ENCODE measurements around the gene PITPNC1.
"Not testable (repeated sequence)": the region's sequence is repeated elsewhere in the genome, so short reads cannot be mapped to it uniquely, and the experiment has no call there.

The PITPNC1 gene

DNA sequence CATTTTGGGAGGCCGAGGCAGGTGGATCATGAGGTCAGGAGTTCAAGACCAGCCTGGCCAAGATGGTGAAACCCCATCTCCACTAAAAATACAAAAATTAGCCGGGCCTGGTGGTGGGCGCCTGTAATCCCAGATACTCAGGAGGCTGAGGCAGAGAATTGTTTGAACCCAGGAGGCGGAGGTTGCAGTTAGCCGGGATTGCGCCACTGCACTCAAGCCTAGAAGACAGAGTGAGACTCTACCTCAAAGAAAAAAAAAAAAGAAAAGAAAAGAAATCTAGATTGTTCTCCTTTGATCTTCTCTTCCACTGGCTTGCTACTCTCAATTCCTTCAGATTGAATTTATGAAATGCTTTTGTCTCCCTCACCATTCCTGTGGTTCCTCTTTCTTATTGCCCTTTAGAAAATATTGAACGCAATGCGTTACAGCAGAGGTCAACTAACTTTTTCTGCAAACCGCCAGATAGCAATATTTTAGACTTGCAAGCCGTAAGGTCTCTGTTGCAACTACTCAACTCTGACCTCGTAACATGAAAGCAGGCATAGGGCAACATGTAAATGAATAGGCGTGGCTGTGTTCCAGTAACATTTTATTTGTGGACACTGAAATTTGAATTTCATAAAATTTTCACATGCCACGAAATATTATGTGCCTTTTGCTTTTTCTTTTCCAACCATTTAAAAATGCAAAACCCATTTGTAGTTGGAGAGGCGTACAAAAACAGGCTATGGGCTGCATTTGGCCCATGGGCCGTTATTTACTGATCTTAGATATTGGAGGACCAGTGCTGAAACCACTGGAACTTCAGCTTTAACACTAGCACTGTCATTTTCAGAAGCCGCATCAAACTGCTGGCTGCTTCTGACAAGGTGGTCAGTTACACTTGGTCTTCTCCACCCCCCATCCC is 24.8 kb downstream of the PITPNC1 start:
- no peak for DNase-seq

DNA sequence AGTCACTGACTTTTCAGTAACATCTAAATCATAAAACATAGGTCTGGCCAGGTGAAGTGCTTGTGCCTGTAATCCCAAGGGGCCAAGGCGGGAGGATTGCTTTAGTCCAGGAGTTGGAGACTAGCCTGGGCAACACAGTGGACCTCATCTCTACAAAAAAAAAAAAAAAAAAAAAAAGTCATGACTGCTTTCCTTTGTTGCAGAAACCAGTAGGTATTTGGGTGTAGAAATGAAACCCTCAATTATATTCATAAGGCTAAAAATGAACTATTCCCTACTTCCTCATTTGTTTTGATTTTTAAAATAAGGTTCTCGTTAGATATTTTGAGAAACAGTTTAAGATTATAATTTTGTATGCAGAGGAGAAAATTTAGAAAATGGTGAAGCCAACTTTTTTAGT is 26.0 kb downstream of the PITPNC1 start:
- no peak for DNase-seq

DNA sequence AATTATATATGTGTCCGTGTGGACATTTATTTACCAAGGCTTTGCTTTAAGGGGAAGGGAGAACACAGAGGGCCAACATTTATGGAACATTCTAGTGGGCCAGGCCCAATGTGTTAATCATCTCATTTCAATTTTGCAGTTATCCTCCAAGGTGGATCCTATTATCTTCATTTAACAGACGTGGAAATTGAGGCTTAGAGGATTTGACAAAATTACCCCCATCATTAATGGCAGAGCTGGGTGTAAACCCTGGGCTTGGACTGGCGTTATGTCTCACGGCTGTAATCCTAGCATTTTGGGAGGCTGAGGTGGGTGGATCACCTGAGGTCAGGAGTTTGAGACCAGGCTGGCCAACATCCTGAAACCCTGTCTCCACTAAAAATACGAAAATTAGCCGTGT is 26.4 kb downstream of the PITPNC1 start:
- DNase-seq, result no peak

DNA sequence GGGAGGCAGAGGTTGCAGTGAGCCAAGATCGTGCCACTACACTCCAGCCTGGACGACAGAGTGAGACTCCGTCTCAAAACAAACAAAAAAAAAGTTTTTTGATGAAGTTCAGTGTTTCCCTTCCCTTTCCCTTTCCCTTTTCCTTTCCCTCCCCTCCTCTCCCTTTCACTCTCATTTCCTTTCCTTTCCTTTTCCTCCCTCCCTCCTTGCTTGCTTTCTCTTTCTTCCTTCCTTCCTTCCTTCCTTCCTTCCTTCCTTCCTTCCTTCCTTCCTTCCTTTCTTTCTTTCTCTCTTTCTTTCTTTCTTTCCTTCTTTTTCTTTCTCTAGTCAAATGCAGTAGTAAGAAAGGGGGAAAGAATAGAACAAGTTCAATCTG is 31.4 kb downstream of the PITPNC1 start:
- not testable (repeated sequence) for DNase-seq

DNA sequence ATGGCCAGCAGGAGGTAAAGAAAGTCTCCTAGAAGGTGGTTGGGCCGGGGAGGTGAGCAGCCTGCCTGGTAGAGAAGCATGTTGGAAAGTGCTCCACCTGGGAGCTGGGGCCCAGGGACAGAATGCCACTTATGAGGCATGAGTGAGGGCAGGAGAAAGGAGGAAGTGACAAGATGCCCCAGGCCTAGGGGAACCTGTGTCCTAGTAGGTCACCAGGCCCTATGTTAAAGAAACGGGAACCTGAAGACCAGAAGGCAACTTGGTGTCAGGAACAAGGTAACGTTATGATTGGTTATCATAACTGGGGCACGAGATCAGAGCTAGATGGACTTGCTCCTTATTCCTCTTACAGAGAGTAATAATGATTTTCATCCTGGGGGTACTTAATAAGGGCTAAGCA is 34.3 kb downstream of the PITPNC1 start:
- no peak for DNase-seq

DNA sequence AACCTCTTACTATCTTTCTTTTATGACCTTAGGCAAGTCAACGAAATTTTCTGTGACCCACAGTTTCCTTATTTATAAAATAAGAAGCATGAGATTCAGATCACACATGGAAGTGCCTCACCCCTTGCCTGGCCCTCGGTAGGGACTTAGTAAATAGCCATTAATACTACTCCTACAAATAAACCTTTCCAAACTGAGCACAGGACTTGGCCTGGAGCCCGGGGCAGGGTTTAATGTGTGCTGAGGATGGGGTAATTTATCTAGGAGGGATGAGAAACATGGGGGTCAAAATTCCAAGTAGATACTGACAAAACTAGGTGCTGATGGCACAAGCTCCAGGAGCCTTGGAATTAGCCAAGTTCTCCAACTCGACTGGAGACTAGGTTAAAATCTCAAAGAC is 35.0 kb downstream of the PITPNC1 start:
- DNase-seq, result no peak

DNA sequence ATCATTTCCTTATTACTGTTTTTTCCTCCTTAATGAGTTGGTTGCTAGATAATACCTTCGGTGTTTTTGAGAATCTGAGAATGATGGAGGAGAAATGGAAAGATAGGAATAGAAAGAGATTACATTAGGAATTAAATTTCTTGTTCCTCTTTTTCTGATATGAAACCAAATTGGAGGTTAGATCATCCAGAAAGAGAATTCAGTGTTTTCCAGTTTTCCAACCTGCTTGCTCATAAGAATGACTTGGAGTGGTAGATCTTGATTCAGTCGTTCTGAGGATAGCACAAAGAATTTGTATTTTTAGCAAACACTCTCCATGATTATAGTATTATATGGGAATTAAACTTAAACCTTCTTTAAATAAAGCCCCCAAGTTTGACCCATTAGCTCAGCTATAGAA is 35.9 kb downstream of the PITPNC1 start:
- DNase-seq, result no peak

DNA sequence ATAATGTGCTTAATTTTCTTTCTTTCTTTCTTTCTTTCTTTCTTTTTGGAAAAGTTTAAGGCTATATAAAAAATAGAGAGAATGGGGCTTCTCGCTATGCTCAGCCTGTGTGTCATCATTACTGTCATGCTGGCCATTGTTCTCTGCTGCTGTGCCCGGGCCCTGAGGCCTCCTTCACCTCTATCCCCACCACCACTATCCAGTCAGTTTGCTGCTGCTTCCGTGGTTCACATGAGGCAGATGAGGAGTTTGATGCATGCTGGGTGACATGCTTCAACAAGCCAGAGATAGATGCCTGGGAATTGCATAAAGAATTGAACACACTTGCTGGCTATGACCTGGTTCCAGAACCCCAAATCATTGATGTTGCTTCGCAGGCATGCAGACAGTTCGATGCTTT is 36.3 kb downstream of the PITPNC1 start:
- DNase-seq, result no peak

DNA sequence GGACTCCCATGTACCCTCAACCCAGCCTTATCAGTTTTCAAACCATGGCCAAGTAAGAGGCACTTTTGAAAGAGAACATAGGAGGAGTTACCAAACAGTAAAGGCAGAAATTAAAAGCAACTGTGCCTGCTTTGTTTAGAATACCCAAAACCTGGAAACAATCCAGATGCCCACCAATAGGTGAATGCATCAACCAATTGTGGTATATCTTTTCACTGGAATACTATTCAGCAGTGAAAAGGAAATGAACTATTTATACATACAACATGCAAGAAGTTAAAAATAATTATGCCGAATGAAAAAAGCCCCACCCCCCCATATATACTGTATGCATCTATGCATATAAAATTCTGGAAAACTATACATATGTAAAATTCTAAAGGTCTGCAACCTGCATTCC is 37.0 kb downstream of the PITPNC1 start:
- no peak for DNase-seq

DNA sequence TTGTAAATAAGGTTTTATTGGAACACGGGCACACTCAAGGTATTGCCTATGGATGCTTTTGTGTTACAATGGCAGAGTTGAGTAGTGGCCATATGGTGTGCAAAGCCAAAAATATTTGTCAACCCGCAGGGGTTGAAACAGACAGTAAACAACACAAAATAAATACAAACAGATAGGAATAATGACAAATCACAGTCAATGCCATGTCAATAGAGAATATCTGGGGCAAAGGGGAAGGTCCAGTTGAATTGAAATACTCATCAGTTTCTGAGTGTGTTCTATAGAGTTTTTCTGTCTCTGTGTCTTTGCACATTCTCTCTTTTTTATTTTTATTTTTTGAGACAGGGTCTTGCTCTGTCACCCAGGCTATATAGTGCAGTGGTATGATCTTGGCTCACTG is 37.5 kb downstream of the PITPNC1 start:
- DNase-seq, result no peak

DNA sequence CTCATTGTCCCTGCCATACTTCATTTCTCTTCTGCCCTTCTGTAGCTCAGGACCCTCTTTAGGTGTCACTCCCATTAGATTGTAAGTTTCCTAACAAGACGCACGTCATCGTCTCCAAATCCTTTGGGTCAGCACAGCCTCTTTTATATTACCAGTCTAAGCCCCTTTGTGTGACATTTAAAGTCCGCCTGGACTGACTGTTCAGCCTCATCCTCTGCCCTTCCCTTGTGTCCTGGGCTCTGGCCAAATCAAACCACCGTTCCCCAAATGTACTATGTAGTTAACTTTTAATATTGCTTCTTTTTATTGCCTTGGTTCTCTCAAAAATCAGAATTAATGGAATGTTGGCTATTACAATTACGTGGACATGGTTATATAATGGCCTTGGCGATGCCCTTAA is 38.2 kb downstream of the PITPNC1 start:
- DNase-seq, result no peak

DNA sequence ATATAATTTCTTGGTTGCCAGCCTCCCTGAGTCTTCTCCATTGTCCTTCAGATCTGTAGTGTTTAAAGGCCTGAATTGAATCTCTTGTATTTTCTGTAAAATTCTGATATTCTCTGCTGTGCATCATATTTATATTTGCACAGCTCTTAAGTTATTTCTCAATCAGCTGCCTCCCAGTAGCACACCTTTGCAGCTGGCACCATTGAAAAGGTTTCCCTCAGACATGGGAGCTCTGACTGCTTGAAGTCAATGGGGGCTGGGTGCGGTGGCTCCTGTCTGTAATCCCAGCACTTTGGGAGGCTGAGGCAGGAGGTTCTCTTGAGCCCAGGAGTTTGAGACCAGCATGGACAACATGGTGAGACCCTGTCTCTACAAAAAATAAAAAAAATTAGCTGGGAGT is 40.4 kb downstream of the PITPNC1 start:
- no peak for DNase-seq

DNA sequence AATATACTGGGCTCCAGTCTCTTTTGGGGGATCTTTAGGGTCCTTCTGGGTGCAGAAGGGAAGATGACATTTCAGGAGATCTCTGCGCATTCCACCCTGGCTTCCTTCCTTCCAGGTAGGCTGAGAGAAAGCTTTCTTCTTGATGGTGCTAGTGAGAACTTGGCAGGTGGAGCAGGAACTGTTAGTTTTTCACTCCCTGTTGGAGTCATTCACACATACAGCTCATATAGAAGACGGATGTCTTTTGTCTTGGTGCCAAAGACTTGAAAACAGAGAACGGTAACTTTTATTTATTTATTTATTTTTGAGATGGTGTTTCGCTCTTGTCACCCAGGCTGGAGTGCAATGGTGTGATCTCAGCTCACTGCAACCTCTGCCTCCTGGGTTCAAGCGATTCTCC is 43.9 kb downstream of the PITPNC1 start:
- no peak for DNase-seq

DNA sequence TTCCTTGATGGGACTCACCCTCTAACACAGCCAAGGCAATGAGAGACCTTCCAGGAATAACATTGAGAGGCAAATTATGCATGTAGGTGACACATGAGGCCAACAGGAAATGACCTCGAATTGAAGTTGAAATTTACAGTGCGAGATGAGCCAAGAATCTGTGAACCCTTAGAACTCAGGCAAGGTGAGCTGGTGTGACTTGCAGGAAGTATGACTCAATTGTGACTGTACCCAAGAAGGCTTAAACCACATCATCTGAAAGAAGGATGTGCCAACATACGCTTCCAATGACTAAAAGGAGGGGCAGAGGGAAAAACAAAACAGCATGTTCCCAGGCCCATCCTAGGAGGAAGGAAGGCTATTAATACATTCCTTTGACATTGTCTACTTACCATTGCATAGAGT is 44.8 kb downstream of the PITPNC1 start:
- no peak for DNase-seq

DNA sequence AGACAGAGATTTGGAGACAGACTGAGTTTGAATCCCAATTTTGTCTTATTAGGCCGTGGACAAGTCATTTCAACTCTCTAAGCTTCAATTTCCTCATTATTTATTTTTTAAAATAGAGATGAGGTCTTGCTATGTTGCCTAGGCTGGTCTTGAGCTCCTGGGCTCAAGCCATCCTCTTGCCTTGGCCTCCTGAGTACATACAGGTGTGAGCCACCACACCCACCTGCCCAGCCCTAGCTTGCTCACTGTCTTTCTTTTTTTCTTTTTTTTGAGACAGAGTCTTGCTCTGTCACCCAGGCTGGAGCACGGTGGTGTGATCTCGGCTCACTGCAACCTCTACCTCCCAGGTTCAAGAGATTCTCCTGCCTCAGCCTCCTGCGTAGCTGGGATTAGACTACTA is 45.2 kb downstream of the PITPNC1 start:
- not testable (repeated sequence) for DNase-seq

DNA sequence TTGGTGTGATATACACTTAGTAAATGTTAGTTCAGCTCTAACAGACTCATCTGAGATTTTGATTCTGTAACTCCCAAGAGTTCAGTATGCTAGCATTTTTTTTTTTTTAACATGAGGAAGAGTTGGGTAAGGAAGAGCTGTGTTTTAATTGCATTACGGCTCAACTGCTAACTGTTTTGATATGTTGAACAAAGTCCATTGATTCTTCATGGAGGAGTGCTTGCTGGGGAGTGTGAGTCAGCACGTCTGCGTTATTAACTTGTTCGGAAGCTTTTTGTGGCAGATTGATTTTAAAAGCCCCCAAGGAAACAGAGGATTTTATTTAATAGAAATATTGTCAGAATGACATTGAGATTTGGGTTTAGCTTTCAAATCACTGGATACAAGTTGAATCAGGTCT is 45.8 kb downstream of the PITPNC1 start:
- DNase-seq, result no peak

DNA sequence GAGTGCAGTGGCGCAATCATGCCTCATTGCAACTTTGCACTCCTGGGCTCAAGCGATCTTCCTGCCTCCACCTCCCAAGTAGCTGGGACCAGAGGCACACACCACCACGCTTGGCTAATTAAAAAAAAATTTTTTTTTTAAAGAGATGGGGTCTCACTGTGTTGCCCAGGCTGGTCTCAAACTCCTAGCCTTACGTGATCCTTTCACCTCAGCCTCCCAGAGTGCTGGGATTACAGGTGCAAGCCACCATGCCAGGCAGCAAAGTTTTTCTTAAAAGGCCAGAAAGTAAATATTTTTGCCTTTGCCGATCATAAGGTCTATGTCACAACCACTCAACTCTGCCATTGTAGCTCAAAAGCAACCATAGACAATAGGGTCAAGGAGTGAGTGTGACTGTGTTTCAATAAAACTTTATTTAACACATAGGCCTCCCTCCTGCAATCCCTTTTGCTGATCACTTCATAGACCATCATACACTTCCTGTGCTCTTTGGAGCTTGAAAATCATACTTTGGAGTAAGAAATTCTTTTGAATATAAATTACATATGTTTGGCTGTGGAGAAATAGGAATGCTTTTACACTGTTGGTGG is 48.6 kb downstream of the PITPNC1 start:
- no peak for DNase-seq

DNA sequence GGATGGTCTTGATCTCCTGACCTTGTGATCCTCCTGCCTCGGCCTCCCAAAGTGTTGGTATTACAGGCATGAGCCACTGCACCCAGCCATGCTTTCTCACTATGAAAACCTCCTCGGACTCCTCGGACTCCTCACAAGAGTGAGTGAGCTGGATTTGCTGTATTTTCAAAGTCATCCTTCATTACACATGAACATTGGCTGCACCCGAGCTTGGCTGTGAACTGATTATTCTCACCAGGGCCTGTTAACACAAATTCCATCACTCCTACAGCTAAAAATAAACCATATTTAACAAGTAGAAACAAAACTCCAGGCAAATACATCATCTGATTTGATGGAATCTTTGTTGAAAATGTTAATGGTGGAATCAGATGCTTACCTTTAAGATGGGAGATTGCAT is 50.3 kb downstream of the PITPNC1 start:
- DNase-seq, result no peak

DNA sequence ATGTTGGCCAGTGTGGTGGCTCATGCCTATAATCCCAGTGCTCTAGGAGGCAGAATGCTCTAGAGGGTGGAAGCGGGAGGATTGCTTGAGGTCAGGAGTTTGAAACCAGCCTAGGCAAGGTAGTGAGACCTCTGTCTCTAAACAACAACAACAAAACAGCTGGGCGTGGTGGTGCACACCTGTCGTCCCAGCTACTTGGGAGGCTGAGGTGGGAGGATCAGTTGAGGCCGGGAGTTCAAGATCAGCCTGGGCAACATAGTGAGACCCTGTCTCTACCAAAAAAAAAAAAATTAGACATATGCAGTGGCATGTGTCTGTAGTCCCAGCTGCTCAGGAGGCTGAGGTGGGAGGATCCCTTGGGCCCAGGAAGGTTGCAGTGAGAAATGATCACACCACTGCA is 53.4 kb downstream of the PITPNC1 start:
- not testable (repeated sequence) for DNase-seq

DNA sequence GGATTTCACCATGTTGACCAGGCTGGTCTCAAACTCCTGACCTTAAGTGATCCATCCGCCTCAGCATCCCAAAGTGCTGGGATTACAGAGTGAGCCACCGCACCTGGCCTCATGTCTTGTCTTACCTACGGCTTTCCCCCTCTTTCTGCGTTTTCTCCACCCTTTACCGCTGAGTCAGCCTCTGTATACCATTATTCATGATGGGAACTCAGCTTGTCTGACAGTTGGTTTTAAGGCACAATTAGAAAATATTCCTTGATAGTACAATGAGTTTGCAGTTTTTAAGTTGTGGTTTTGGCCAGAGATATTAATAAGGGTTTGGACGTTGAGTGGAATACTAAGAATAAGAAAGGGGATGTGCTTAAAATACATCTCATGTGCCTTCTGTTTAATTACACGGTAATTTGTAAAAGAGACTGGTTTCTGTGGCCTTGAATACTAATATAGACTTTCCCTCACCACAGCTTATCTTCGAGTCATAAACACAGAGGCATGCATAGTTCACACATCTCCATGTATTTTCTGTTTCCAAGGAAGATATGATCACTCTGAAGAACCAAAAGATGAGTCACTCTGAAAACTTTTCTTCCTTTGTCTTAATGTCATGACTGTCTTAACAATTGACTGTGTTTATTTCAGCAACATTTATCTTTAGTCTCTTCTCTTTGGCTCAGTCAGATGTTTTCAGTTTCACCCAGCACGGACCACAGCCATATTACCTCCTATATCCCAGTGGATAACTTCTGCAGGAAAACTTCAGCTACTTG is 54.4 kb downstream of the PITPNC1 start:
- no peak for DNase-seq

DNA sequence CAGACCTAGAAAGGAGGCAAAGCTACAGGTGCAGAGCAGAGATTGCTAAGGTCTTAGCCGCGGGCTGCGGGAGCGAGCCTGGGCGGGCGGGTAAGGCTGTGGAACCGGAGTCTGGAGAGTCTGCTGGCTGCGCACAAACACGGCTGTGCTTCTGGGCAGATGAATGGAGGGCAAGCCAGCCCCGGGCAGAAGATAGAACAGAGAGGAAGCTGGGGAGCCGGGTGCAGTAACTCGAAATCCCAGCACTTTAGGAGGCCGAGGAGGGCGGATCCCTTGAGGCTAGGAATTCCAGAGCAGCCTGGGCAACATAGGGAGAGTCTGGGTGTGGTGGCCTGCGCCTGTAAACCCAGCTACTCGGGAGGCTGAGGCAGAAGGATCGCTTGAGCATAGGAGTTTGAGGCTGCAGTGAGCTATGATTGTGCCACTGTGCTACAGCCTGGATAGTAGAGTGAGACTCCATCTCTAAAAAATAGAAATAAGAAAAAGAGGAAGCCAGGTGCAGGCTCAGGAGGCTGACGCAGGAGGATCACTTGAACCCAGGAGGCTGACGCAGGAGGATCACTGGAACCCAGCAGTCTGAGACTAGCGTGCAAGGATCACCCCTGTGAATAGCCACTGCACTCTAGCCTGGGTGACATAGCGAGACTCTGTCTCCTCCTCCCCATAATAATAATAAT is 56.3 kb downstream of the PITPNC1 start:
- no peak for DNase-seq

DNA sequence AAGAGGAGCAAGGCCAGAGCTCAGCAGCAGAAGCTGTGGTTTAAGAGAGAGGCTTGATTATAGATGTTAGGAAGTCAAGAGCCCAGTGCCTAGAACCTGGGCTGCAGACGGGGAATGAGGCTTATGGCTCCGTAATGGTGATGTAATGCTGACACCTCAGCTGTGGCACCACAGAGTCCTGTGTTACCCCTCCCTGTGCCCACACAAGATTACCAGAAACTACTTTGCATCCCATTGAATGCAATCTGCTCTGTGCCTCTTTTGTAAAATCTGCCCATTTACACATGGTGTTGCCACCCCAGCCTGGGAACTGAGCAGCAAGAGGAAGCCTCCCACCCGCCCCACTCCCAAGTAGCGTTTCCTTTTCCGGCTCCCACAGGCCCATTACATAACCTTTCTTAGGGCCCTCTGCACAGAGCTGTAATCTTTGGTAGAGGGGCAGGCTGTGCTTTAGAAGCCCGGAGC is 57.0 kb downstream of the PITPNC1 start:
- no peak for DNase-seq

DNA sequence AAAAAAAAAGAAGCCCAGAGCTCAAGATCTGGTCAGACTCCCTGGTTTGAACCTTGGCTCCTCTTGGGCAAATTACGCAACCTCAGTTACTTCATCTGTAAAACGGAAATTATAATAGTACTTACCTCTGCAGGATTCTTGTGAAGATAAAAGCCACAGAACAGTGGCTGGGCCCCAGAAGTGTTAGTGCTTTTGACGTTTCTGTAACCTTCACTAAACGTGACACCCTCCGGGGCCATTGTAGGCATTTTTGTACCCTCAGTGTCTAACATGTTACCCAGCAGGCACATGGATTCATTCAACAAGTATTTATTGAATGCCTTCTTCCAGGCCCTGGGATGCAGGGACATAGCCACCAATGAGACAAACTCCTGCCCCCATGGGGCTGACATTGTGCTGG is 58.0 kb downstream of the PITPNC1 start:
- DNase-seq, result no peak
